ENCODE results near the gene CALML6. TPM values are rescaled to one million over a fixed set of nuclear protein-coding genes. Genes with fewer than 3 reads are reported as not detected.

The CALML6 gene
- total RNA-seq, 1 donor from 2014 or later = not detected

DNA sequence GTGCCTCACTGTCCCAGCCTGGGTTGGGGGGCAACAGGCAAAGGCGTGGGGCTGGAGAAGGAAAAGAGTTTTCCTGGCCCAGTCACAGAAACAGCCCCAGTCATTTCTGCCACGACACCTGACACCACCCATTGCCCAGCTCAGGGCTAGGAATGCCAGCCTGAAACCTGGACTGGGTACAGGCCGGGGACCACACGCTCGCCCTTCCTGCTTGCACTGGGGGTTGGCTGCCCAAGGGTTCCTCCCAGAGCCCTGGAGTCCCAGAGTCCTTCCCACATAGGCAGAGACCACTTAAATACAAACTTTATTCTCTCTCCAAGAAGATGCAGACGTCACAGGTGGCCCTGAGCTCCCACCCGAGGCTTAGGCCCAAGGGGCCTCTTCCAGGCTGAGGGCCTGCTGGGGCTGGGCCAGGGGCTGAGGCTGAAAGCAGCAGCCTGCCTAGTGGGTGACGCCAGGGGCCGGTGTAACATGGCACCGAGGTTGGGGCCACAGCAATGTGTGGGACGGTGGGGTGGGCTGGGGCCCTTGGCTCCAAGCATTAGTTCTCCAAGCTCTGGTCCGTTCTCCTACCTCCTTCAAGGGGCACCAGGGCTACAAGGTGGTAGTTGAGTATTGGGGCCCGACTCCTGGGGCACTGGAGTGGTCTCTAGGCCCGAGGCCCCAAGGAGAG lies 2.4 kb downstream of the CALML6 start:
- ATAC-seq = no peak
- Histone ChIP-seq H3K4me3 (no peak overlapping the region), H3K27ac (no peak overlapping the region), H3K4me1 (peaks cover 13% of the 10 kb centered on the region), H3K27me3 (ENCODE audit: low read depth) (no peaks in the 10 kb centered on the region), H3K36me3 (no peaks in the 10 kb centered on the region), H3K9me3 (no peaks in the 10 kb centered on the region)
- peak; percentile 45 for DNase-seq
- TF ChIP-seq, protein P1, sequence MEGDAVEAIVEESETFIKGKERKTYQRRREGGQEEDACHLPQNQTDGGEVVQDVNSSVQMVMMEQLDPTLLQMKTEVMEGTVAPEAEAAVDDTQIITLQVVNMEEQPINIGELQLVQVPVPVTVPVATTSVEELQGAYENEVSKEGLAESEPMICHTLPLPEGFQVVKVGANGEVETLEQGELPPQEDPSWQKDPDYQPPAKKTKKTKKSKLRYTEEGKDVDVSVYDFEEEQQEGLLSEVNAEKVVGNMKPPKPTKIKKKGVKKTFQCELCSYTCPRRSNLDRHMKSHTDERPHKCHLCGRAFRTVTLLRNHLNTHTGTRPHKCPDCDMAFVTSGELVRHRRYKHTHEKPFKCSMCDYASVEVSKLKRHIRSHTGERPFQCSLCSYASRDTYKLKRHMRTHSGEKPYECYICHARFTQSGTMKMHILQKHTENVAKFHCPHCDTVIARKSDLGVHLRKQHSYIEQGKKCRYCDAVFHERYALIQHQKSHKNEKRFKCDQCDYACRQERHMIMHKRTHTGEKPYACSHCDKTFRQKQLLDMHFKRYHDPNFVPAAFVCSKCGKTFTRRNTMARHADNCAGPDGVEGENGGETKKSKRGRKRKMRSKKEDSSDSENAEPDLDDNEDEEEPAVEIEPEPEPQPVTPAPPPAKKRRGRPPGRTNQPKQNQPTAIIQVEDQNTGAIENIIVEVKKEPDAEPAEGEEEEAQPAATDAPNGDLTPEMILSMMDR (IDR thresholded peaks at IDR 0.05) = no peak
- intact Hi-C loops (cut with DNase I) = no loop called here

DNA sequence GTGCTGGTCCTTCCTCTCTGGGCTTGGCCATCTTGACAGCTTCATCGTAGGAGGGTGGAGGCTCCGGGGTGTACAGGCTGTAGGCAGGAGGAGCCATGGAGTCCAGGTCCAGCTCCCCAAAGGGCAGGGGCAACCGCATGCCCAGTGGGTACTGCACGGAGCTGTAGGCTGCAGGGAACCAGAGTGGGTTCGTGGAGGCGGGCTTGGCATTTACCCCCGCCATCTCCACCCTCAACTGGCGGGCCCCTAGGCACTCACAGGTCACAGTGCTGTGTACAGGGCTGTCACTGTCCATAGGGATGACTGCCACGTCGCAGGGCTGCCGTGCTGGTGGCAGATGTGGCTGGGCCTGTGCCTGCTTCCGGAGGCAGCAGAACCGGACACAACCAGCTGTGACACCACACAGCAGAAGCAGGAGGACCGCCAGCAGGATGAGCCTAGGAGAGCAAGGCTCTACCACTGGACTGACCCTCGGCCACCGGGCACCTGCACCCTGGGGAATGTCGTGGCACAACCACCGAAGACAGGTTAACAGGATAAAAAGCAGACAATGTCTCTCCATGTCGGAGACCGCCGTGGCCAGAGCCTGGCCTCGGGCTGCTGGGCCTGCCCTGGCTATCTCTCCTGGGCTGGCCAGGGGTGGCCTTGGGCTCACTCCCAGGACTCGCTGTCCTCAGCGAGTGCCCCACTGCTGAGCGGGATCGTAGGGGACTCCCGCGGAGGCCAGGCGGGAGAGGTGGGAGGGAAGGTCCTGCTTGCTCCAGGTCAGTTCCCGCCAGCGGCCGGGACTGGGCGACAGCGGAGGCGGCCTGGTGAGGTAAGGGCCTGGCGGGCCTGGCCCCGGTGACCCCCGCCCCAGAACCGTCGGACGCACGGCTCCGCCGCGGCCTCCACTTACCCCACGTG lies 3.2 kb downstream of the CALML6 start:
- DNase-seq = peak; percentile 50

DNA sequence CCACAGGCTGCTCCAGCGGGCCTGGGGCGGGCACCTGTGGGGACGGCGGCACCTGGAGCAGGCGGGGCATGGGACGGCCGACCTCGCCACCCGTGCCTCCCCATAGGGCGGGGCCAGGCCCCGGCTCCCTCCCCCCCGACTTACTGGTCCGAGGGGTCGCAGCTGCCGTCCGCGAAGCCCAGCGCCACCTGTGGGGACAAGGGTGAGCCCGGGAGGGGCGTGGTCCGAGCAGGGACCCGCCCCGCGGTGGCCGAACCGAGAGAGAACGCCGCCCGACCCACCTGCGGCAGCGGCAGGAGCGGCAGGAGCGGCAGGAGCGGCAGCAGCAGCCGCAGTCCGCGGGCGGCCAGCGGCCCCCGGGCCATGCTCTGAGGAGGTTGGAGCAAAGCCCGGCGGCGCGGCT lies 3.8 kb downstream of the CALML6 start, which contains the start of gene TMEM52:
TSS of gene TMEM52 (minus strand) at position 379 of the 403 bp plus-strand sequence. CDS start at position 365, 14 bp downstream.
- Histone ChIP-seq H3K4me3 (peak within 1 kb of the TSS; percentile 65), H3K36me3 (no peaks in the 10 kb centered on the region), H3K4me1 (peaks cover 13% of the 10 kb centered on the region), H3K27ac (peak within 1 kb of the TSS; percentile 68), H3K9me3 (no peaks in the 10 kb centered on the region), H3K27me3 (ENCODE audit: low read depth) (no peaks in the 10 kb centered on the region)
- TF ChIP-seq, protein P1 (IDR thresholded peaks at IDR 0.05) = no peak
- DNase-seq (no peak), ATAC-seq (peak; percentile 30 to 49)
- intact Hi-C loops (cut with DNase I) = no loop called here

More for the DNA sequence above, 3.2 kb downstream of the CALML6 start:
- peak overlapping the region; percentile 53 for H3K27ac ChIP-seq
- H3K36me3 ChIP-seq = no peaks in the 10 kb centered on the region
- peak overlapping the region; percentile 65 for H3K4me3 ChIP-seq
- TF ChIP-seq, protein P1 (IDR thresholded peaks at IDR 0.05) = no peak
- intact Hi-C loops (cut with DNase I) = no loop called here
- no peaks in the 10 kb centered on the region for H3K27me3 ChIP-seq (ENCODE audit: low read depth)
- no peaks in the 10 kb centered on the region for H3K9me3 ChIP-seq
- peaks cover 13% of the 10 kb centered on the region for H3K4me1 ChIP-seq
- ATAC-seq = no peak

DNA sequence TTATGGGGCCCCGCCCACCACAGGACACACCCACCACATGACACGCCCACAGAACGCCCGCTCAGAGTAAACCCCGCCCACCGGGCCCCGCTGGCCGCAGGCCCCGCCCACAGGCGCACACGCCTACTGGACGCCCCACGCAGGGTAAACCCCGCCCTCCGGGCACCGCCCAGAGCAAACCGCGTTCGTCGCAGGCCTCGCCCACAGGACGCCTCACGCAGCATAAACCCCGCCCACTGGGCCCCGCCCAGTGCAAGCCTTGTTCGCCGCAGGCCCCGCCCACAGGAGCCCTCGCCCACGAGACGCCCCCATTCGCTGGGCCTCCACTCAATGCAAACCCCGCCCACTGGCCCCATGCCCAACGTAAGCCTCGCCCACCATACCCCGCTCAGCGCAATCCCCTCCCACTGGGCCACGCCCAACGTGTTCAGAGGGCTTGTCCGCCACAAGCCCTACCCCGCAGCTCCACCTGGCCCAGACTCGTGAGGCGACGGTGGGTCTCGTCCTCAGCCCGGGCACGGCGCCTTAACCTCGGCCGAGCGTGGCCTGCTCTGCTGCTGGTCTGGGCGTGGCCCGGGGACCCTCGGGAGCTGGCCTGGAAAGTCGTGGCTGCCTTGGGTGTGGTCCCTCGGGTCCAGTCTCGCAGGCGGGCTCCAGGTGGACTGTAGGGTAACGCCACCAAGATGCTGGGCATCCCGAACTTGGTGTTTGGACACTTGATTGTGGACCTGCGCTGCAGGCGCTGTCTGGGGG lies 4.4 kb downstream of the CALML6 start:
- TF ChIP-seq, protein P1 (IDR thresholded peaks at IDR 0.05) = no peak
- no peaks in the 10 kb centered on the region for H3K9me3 ChIP-seq
- H3K4me3 ChIP-seq = peak overlapping the region; percentile 65
- no peaks in the 10 kb centered on the region for H3K27me3 ChIP-seq (ENCODE audit: low read depth)
- peak overlapping the region; percentile 68 for H3K27ac ChIP-seq
- DNase-seq (peak; percentile 100), ATAC-seq (peak; percentile 94)
- intact Hi-C loops (cut with DNase I) = no loop called here
- peaks cover 13% of the 10 kb centered on the region for H3K4me1 ChIP-seq
- no peaks in the 10 kb centered on the region for H3K36me3 ChIP-seq

DNA sequence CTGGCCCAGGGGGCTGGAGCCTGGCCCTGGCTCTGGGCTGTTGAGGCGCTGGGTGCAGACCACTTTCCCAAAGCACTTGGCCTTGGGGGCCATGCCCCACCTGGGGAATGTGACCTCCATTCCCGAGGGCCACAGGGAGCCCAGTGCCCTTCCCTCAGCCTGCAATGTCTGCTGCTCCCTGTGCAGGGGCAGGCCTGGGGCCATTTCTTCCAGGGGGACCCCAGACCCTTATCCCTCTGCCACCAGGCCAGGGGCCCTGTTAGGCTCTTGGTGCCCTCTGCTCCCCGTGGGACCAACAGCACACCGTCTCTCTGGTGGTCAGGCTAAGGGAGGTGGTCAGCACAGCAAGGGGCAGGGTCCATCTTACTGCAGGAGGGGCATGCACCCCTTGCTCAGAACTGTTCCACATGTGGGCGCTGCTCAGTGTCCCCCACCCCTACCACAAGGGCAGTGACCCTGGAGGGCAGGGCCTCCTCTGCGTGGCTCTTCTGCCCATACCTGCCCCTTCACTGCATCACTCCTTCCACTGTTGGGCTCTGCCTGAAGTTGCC lies 5.1 kb downstream of the CALML6 start:
- Histone ChIP-seq H3K27ac (peak overlapping the region; percentile 68), H3K27me3 (ENCODE audit: low read depth) (no peaks in the 10 kb centered on the region), H3K9me3 (no peaks in the 10 kb centered on the region), H3K4me1 (peaks cover 13% of the 10 kb centered on the region), H3K4me3 (peak overlapping the region; percentile 65), H3K36me3 (no peaks in the 10 kb centered on the region)
- intact Hi-C loops (cut with DNase I) = no loop called here
- ATAC-seq = no peak
- TF ChIP-seq, protein P1 (IDR thresholded peaks at IDR 0.05) = no peak
- no peak for DNase-seq
